H1 (cell line): Measurements from ENCODE around the gene TNFRSF8. TPM values are rescaled to one million over a fixed set of nuclear protein-coding genes. Genes with fewer than 3 reads are reported as not detected.

ENCODE experiments used
- CTCF ChIA-PET: fragments of 300-600 bp; sonication (Branson Sonifier 250); formaldehyde crosslinking; loops from one replicate; lab custom pipeline; 2021; ENCODE audit not compliant: partially characterized antibody; lab: Charles Lee
- POLR2A ChIA-PET: fragments of 300-600 bp; sonication (Branson Sonifier 250); formaldehyde crosslinking; loops from one replicate; lab custom pipeline; 2021; ENCODE audit warnings: inconsistent platforms; ENCODE audit not compliant: partially characterized antibody; lab: Charles Lee
- DNase-seq, 2 experiments: peaks; one replicate each; pipeline versions ENCODE4 v3.0.0 to v3.0.0-alpha.2; 2010 to 2022; ENCODE audit warnings: low spot score in 2 of 2, low read depth in 1 of 2, mixed read lengths in 1 of 2
- FAIRE-seq: peaks from 2 replicates; lab custom pipeline; 2011; peaks lifted over from hg19 to GRCh38; lab: Jason Lieb, UNC
- H2AFZ ChIP-seq: 2 replicates; pipeline ENCODE4 v1.8.1; 2012; ENCODE audit warnings: low read length, inconsistent platforms
- H2AK5ac ChIP-seq: 2 replicates; pipeline ENCODE4 v1.6.1; 2013; ENCODE audit warnings: low read depth, low read length
- H2BK120ac ChIP-seq: replicated peaks from 2 replicates; pipeline ENCODE3; 2013; ENCODE audit warnings: low read depth, low read length, inconsistent platforms
- H2BK12ac ChIP-seq: 2 replicates; pipeline ENCODE4 v1.6.1; 2013; ENCODE audit warnings: low read depth, low read length
- H2BK15ac ChIP-seq: 2 replicates; pipeline ENCODE4 v1.6.1; 2013; ENCODE audit warnings: low read length
- H2BK20ac ChIP-seq: 2 replicates; pipeline ENCODE4 v1.6.1; 2013; ENCODE audit warnings: low read length
- H2BK5ac ChIP-seq: 2 replicates; pipeline ENCODE4 v1.6.1; 2013; ENCODE audit warnings: low read depth, low read length
- H3K14ac ChIP-seq: 2 replicates; pipeline ENCODE4 v1.6.1; 2013; ENCODE audit warnings: inconsistent platforms; ENCODE audit not compliant: insufficient read length
- H3K18ac ChIP-seq: 2 replicates; pipeline ENCODE4 v1.6.1; 2013; ENCODE audit warnings: low read length; ENCODE audit errors: extremely low read depth
- H3K23ac ChIP-seq: 2 replicates; pipeline ENCODE4 v1.6.1; 2013; ENCODE audit warnings: inconsistent platforms; ENCODE audit not compliant: insufficient read length
- H3K23me2 ChIP-seq: 2 replicates; pipeline ENCODE4 v1.6.1; 2013; ENCODE audit warnings: low read depth, low read length
- H3K27ac ChIP-seq: 2 replicates; pipeline ENCODE4 v1.6.1; 2011; ENCODE audit warnings: low read depth, low read length, inconsistent platforms
- H3K27me3 ChIP-seq, 4 experiments: replicated peaks in 1 of 4; 1 replicate in 1 of 4; 2 replicates in 3 of 4; pipeline versions ENCODE4 v1.6.1 to v1.8.1; 2011 to 2013; ENCODE audit warnings: low read length in 3 of 4, mild to moderate bottlenecking in 3 of 4, inconsistent platforms in 2 of 4, mixed read lengths in 2 of 4, moderate library complexity in 1 of 4; ENCODE audit not compliant: control insufficient read depth in 3 of 4, insufficient read depth in 3 of 4; ENCODE audit errors: extremely low read depth in 1 of 4
- H3K36me3 ChIP-seq, 4 experiments: 2 replicates each; pipeline versions ENCODE4 v1.6.1 to v1.8.1; 2011 to 2013; ENCODE audit warnings: mild to moderate bottlenecking in 4 of 4, low read length in 3 of 4, moderate library complexity in 2 of 4, control low read depth in 1 of 4, inconsistent platforms in 1 of 4; ENCODE audit not compliant: insufficient read depth in 4 of 4, control insufficient read depth in 2 of 4
- H3K4ac ChIP-seq: replicated peaks from 2 replicates; pipeline ENCODE3; 2013; ENCODE audit warnings: low read length, low read depth, mixed read lengths, inconsistent platforms; ENCODE audit not compliant: insufficient read length
- H3K4me1 ChIP-seq, 4 experiments: replicated peaks in 1 of 4; 1 replicate in 1 of 4; 2 replicates in 3 of 4; pipeline versions ENCODE4 v1.6.1 to v1.8.1; 2011 to 2013; ENCODE audit warnings: low read length in 3 of 4, inconsistent platforms in 2 of 4, mixed read lengths in 1 of 4; ENCODE audit not compliant: insufficient read depth in 4 of 4, control insufficient read depth in 3 of 4
- H3K4me2 ChIP-seq, 2 experiments: 2 replicates each; pipeline versions ENCODE4 v1.6.1 to v1.8.1; 2011 to 2013; ENCODE audit warnings: low read depth in 2 of 2, low read length in 2 of 2, control low read depth in 1 of 2, inconsistent platforms in 1 of 2, mild to moderate bottlenecking in 1 of 2; ENCODE audit not compliant: insufficient read depth in 1 of 2
- H3K4me3 ChIP-seq, 4 experiments: fragments of 200-600, 300-600 bp in 1 of 4; sonication (generic), shearing (Covaris generic), sonication (Bioruptor Twin) in 1 of 4; 2 replicates each; pipeline versions ENCODE4 v1.5.1 to v1.8.1; 2011 to 2016; ENCODE audit warnings: low read length in 4 of 4, low read depth in 3 of 4, control low read depth in 2 of 4, inconsistent platforms in 2 of 4, mild to moderate bottlenecking in 2 of 4, mixed read lengths in 1 of 4, moderate library complexity in 1 of 4; ENCODE audit not compliant: insufficient read depth in 2 of 4; ENCODE audit errors: extremely low read depth in 1 of 4
- H3K56ac ChIP-seq: replicated peaks from 2 replicates; pipeline ENCODE3; 2013; ENCODE audit warnings: low read depth, mild to moderate bottlenecking, mixed read lengths, low read length, inconsistent platforms; ENCODE audit not compliant: insufficient read length
- H3K79me1 ChIP-seq: 2 replicates; pipeline ENCODE4 v1.6.1; 2013; ENCODE audit warnings: low read depth, low read length, control low read depth
- H3K79me2 ChIP-seq, 2 experiments: 2 replicates each; pipeline versions ENCODE4 v1.6.1 to v1.8.1; 2012 to 2013; ENCODE audit warnings: low read length in 2 of 2, mild to moderate bottlenecking in 2 of 2, inconsistent platforms in 1 of 2; ENCODE audit not compliant: insufficient read depth in 2 of 2, control insufficient read depth in 1 of 2
- H3K9ac ChIP-seq, 4 experiments: replicated peaks in 1 of 4; 1 replicate in 1 of 4; 2 replicates in 3 of 4; pipeline versions ENCODE4 v1.6.1 to v1.8.1; 2011 to 2013; ENCODE audit warnings: low read depth in 3 of 4, low read length in 3 of 4, control low read depth in 2 of 4, mild to moderate bottlenecking in 2 of 4, moderate library complexity in 2 of 4, inconsistent platforms in 1 of 4; ENCODE audit errors: extremely low read depth in 1 of 4
- H3K9me3 ChIP-seq, 2 experiments: 2 replicates each; pipeline versions ENCODE4 v1.6.1 to v1.8.1; 2012 to 2013; ENCODE audit warnings: mild to moderate bottlenecking in 2 of 2, moderate library complexity in 2 of 2, control low read depth in 1 of 2, inconsistent platforms in 1 of 2, low read depth in 1 of 2, low read length in 1 of 2, mixed read lengths in 1 of 2; ENCODE audit not compliant: insufficient read depth in 2 of 2
- H4K20me1 ChIP-seq, 2 experiments: replicated peaks in 1 of 2; 2 replicates each; pipeline versions ENCODE3 to v1.8.1; 2011 to 2013; ENCODE audit warnings: inconsistent platforms in 2 of 2, low read length in 2 of 2, mild to moderate bottlenecking in 1 of 2; ENCODE audit not compliant: insufficient read depth in 2 of 2, control insufficient read depth in 1 of 2
- H4K5ac ChIP-seq: 2 replicates; pipeline ENCODE4 v1.6.1; 2013; ENCODE audit warnings: low read length, low read depth, mixed read lengths, inconsistent platforms; ENCODE audit not compliant: insufficient read length
- H4K8ac ChIP-seq: 2 replicates; pipeline ENCODE4 v1.8.0; 2013; ENCODE audit warnings: mild to moderate bottlenecking, moderate library complexity, low read length, inconsistent platforms; ENCODE audit not compliant: insufficient read depth; ENCODE audit errors: extremely low read depth
- H4K91ac ChIP-seq: replicated peaks from 2 replicates; pipeline ENCODE3; 2013; ENCODE audit warnings: low read length, mixed read lengths, inconsistent platforms; ENCODE audit not compliant: insufficient read length
- EZH2 ChIP-seq: fragments of 200-600 bp; sonication (generic); IDR thresholded peaks from 2 replicates; pipeline ENCODE4 v1.7.1; 2012; ENCODE audit warnings: low read depth, mild to moderate bottlenecking, moderate library complexity, low read length, inconsistent platforms; ENCODE audit not compliant: severe bottlenecking
- HDAC2 ChIP-seq, 2 experiments: fragments of 300-600 bp in 1 of 2; sonication (generic) in 1 of 2; IDR thresholded peaks; 2 replicates each; pipeline ENCODE4 v1.6.1; 2011 to 2012; ENCODE audit warnings: low read depth in 2 of 2, low read length in 2 of 2, mild to moderate bottlenecking in 2 of 2, moderate library complexity in 2 of 2, borderline replicate concordance in 1 of 2, inconsistent platforms in 1 of 2
- MAFK ChIP-seq: IDR thresholded peaks from 2 replicates; pipeline ENCODE4 v1.6.1; 2012; ENCODE audit warnings: low read depth, mild to moderate bottlenecking, improper control_type of control experiment, low read length
- RXRA ChIP-seq: IDR thresholded peaks from 2 replicates; pipeline ENCODE4 v1.6.1; 2011; ENCODE audit warnings: low read depth, mild to moderate bottlenecking, low read length, moderate library complexity; ENCODE audit not compliant: insufficient read depth
- TAF7 ChIP-seq: optimal IDR thresholded peaks from 2 replicates; pipeline ENCODE3; 2011; ENCODE audit warnings: low read depth, mild to moderate bottlenecking, inconsistent platforms, low read length, moderate library complexity, borderline replicate concordance
- WGBS, 2 experiments: shearing (Covaris generic) in 1 of 2; methylation state at CpG; one replicate each; pipeline versions ENCODE4 v1.1.6 to v1.1.7; 2013 to 2015; ENCODE audit warnings: low lambda C conversion rate in 2 of 2, mixed read lengths in 2 of 2, inconsistent platforms in 1 of 2, low coverage in 1 of 2, missing lambda C conversion rate in 1 of 2; ENCODE audit not compliant: insufficient replicate concordance in 2 of 2, insufficient coverage in 1 of 2, insufficient read length in 1 of 2; ENCODE audit errors: extremely low coverage in 1 of 2, missing lambda C conversion rate in 1 of 2; 5-methylcytosine and 5-hydroxymethylcytosine counted together
- polyA plus RNA-seq, 7 experiments: library from polyadenylated mRNA; depleted of rRNA in 3 of 7; stranded (reverse) in 5 of 7; unstranded in 2 of 7; fragments of >200 nt in 5 of 7; fragments of 200-250 nt in 2 of 7; gene quantifications; 1 replicate in 5 of 7; 2 replicates in 1 of 7; 4 replicates in 1 of 7; pipeline versions ENCODE4 v1.2.1 to v1.2.3, GENCODE V29; 2011 to 2013; ENCODE audit warnings: missing spikeins in 2 of 7, mixed read lengths in 2 of 7
- total RNA-seq: library from RNA; stranded (reverse); fragmentation: NEBNext Ultra II Directional; extraction: Animal tissue kit (Norgen Biotek cat#: 25700); gene quantifications from 2 replicates; pipeline ENCODE4 v1.2.1, GENCODE V29; 2021

The TNFRSF8 gene
- total and polyA plus RNA-seq, 2 of the 8 experiments (the other 6 are each of a cell fraction or from before 2014, with no cell fraction given), result 23.2 to 32.7 TPM

DNA sequence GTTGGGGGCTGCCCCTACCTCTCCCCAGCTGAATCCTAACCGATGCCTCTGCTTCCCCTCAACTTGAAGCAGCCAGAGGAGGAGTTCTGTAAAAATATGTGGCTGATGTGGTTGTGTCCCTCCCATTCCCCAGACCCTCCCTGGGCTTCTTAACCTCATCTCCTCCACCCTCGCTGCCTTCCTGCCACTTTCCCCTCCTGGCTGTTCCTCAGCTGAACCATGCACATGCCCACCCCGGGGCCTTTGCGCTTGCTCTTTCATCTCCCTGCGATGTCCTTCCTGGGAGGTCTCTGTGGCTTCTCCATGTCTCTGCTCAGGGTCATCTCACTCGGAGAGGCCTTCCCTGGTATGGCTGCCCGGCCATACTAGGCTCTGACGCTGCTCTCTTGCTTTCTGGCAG lies 34.9 kb upstream of the TNFRSF8 start:
- Histone ChIP-seq H3K27ac (no peak overlapping the region), H3K18ac (no peak overlapping the region), H2BK5ac (no peak overlapping the region), H3K23me2 (no peaks in the 10 kb centered on the region), H3K14ac (no peak overlapping the region), H3K4ac (no peak overlapping the region), H2BK20ac (no peak overlapping the region), H3K4me2 (no peak overlapping the region), H3K36me3 (peaks cover 12 to 57% (median 33%) of the 10 kb centered on the region in 4 experiments; a peak in 7 of 8 replicates), H3K9me3 (no peaks in the 10 kb centered on the region), H4K5ac (no peak overlapping the region), H3K9ac (no peak overlapping the region), H3K23ac (no peak overlapping the region), H4K91ac (no peak overlapping the region), H3K4me1 (no peaks in the 10 kb centered on the region), H2AFZ (no peak overlapping the region), H3K4me3 (no peak overlapping the region), H4K8ac (no peak overlapping the region), H2AK5ac (no peak overlapping the region), H2BK120ac (no peak overlapping the region), H4K20me1 (peaks cover 3 to 9% of the 10 kb centered on the region in 2 experiments), H3K56ac (no peak overlapping the region), H3K79me1 (no peaks in the 10 kb centered on the region; the same call in 1 of the 2 replicates), H3K27me3 (no peaks in the 10 kb centered on the region), H3K79me2 (no peaks in the 10 kb centered on the region), H2BK12ac (no peak overlapping the region), H2BK15ac (no peak overlapping the region)
- CTCF ChIA-PET, result interaction anchor here (0.6 to 1.2 kb wide), 2 partner anchors 9 to 35 kb away, joined by 4 to 5 read pairs; no protein-coding TSS in a partner anchor
- DNase-seq (no peak), FAIRE-seq (no peak)
- TF ChIP-seq RXRA (no peak), HDAC2 (IDR thresholded peaks at IDR 0.05; ENCODE audit: borderline replicate concordance in 1 of 2, low read depth in 2 of 2, low read length in 2 of 2) (no peak), EZH2 (no peak), TAF7 (no peak), MAFK (no peak)
- 94% methylated on average over 8 of the region's 8 CpGs; no CpG with 5 or more reads in 1 of the 2 experiments for WGBS, 2 experiments
- POLR2A ChIA-PET, result interaction anchor here (1.1 to 8.5 kb wide), 2 partner anchors 8 to 9 kb away, joined by 4 to 66 read pairs; partner anchors contain the start of gene MIIP
